WI38 (cell line): Measurements from ENCODE around the gene CCDC78.
A peak's percentile ranks its signal among the peaks of the same experiment; 100 is the strongest.

ENCODE experiments used
- H3K4me3 ChIP-seq: 2 replicates; pipeline ENCODE4 v1.5.1; 2011; ENCODE audit warnings: low read depth, mild to moderate bottlenecking, control low read depth, low read length
- TF ChIP-seq, protein P1 (sequence below): IDR thresholded peaks from 2 replicates; pipeline ENCODE4 v1.5.1; 2012; ENCODE audit warnings: low read depth, mild to moderate bottlenecking, control low read depth, low read length

The CCDC78 gene

DNA sequence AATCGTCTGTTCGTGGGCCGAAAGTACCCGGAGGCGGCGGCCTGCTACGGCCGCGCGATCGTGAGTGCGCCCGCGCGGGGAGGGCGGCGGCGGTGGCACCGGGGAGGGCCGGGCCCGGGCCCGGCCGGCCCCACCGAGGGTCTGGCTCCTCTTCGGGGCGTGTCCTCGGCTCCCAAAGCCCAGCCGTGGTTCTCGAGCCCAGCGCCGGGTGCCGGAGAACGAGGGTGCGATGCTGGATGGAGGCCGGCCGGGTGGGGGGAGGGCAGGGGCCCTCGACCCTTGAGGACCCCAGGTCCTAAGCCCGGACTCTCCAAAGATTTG, 45.7 kb downstream of the CCDC78 start:
- TF ChIP-seq, protein P1, sequence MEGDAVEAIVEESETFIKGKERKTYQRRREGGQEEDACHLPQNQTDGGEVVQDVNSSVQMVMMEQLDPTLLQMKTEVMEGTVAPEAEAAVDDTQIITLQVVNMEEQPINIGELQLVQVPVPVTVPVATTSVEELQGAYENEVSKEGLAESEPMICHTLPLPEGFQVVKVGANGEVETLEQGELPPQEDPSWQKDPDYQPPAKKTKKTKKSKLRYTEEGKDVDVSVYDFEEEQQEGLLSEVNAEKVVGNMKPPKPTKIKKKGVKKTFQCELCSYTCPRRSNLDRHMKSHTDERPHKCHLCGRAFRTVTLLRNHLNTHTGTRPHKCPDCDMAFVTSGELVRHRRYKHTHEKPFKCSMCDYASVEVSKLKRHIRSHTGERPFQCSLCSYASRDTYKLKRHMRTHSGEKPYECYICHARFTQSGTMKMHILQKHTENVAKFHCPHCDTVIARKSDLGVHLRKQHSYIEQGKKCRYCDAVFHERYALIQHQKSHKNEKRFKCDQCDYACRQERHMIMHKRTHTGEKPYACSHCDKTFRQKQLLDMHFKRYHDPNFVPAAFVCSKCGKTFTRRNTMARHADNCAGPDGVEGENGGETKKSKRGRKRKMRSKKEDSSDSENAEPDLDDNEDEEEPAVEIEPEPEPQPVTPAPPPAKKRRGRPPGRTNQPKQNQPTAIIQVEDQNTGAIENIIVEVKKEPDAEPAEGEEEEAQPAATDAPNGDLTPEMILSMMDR = no peak
- peak overlapping the region; percentile 82 for H3K4me3 ChIP-seq

DNA sequence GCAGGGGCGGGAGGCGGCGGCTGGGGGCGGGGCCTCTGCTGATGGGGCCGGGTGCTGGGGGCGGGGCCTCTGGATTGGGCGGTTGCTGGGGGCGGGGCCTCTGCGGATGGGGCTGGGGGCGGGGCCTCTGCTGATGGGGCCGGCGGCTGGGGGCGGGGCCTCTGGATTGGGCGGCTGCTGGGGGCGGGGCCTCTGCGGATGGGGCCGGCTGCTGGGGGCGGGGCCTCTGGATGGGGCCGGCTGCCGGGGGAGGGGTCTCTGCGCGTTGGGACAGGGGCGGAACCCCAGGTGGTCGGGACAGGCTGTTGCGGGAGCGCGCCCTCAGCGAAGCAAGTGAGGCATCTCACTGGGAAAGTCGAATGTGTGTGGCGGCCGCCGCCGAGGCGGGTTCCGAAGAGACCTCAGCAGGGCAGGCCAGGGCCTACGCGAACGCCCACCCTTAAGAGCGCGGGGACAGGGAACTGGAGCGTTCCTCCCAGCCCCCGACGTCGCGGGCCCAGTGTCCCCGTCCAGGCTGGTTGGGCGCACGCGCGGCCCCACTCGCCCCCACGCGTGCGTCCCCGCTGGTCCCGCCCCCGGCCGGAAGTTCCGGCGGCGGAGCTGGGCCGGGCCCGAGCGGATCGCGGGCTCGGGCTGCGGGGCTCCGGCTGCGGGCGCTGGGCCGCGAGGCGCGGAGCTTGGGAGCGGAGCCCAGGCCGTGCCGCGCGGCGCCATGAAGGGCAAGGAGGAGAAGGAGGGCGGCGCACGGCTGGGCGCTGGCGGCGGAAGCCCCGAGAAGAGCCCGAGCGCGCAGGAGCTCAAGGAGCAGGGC, 46.2 kb downstream of the CCDC78 start, which contains the start of gene STUB1:
Gene STUB1 (plus strand): TSS at position 597 of the 811 bp plus-strand sequence. CDS start 116 bp downstream, at position 713.
- TF ChIP-seq, protein P1 = no peak
- peak within 1 kb of the TSS; percentile 82 for H3K4me3 ChIP-seq

DNA sequence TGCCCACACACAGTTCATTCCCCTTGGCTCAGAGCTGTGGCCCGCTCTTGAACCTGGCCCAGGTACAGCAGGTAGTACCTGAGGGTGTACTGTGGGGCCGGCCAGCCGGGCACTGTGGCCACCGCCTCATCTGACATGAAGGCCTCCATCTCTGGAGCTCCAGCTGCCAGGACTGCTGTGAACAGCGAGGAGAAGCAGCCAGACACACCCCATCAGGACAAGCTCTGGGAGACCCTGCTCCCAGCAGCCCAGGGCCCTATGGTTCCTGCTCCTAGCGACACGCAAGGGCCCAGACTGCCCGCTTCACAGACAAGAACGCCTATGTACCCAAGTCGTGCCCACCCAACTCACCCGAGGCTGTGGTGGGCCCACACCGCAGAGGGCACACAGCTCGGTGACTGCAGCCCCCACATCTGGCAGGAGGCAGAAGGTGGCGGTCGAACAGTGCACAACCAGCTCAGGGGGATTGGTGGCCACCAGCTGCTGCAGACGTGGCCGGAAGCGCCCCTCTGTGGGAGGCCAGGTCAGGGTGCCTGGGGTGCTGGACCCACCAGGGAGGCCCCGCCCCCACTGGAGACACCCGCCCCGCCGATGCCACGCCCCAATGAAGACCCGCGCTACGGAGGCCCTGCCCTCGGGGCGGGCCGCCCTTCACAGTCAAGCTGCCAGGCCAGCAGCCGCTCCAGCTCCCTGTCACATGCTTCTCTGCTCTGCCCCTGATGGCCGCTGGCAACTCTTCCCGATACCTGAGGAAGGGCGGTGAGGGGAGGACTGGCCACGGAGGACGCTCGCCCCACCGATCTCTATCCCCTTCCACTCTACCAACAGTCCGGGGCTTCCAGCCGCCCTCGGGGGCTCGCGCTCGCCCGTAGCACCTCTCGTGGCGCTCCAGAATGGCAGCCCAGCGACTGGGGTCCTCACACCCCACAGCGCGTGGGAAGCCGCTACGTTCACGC, 47.1 kb downstream of the CCDC78 start:
- peak overlapping the region; percentile 53 for H3K4me3 ChIP-seq
- TF ChIP-seq, protein P1 = no peak

DNA sequence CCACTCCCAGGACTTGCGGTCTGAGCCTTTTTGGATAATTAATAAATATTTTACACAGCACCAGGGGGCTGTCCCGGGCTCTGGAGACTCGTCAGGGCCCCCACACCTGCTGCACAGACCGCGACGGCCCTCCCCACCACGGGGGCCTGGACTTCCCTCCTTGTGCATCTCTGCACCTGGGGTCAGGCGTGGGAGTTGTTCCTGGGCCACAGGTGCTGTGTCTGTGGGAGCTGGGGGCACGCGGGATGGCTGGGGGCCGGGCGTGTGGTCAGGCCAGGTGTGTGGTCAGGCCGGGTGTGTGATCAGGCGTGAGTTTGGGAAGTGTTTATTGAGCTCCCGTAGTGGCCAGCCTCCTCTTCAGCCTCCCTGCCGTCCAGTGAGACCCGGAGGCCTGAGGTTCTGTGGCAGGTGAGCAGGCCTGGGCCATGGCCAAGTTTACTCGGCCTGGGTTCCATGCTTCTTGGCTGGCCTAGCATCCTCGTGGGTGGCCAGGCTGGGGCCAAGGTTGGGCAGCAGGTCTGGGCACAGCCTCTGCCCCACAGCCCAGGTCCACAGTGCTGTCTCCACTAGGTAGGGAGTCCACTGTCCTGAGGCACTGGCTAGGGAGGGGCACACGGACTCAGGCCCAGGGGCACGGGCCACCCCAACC, 47.9 kb downstream of the CCDC78 start:
- TF ChIP-seq, protein P1 = no peak
- no peak overlapping the region for H3K4me3 ChIP-seq

DNA sequence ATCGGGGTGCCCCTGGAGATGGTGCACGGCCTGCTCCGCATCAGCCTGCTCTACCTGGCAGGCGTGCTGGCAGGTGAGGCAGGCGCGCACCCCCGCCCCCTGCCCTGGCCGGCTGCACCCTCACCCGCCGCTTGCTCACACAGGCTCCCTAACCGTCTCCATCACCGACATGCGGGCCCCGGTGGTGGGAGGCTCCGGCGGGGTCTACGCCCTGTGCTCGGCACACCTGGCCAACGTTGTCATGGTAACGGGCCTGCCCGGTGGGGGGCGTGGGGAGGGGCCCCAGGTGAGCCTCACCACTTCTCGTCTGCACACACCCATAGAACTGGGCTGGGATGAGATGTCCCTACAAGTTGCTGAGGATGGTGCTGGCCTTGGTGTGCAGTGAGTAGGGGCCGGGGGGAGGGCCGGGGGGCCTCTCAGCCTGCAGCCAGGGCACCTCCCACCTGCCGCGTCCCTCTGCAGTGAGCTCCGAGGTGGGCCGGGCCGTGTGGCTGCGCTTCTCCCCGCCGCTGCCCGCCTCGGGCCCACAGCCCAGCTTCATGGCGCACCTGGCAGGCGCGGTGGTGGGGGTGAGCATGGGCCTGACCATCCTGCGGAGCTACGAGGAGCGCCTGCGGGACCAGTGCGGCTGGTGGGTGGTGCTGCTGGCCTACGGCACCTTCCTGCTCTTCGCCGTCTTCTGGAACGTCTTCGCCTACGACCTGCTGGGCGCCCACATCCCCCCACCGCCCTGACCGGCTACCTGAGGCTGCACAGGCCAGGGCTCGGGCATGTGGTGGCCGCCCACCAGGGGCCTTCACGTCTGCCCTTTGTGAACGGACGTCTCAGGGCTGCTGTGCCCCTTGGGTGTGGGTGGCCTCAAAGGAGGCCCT, 48.7 kb downstream of the CCDC78 start:
- H3K4me3 ChIP-seq = no peak overlapping the region
- TF ChIP-seq, protein P1 = no peak

DNA sequence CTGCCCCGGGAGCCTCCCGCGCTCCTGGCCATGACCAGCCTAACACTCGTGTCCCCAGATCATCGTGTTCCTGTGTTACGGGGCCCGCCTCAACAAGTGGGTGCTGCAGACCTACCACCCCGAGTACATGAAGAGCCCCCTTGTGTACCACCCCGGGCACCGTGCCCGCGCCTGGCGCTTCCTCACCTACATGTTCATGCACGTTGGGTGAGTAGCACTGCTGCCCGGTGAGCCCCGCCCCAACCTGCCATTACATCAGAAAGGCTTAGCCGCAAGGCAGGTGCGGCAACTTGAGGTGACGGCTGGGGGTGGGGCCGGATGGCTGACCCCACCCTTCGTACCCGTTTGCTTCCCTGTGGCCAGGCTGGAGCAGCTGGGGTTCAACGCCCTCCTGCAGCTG, 49.3 kb downstream of the CCDC78 start:
- no peak overlapping the region for H3K4me3 ChIP-seq

More for the DNA sequence above, 49.3 kb downstream of the CCDC78 start:
- TF ChIP-seq, protein P1 = no peak
